WTC11 (cell line): Measurements from ENCODE around the gene BMPR2. TPM values are rescaled to one million over a fixed set of nuclear protein-coding genes. Genes with fewer than 3 reads are reported as not detected.

Source experiments
- ATAC-seq: fragments of 200-7000 bp; cut with Tn5 transposase; 2 replicates; pipeline ENCODE4 v1.10.0; 2021; ENCODE audit warnings: mild to moderate bottlenecking, moderate library complexity
- CTCF ChIA-PET: fragments of 300-600 bp; sonication (Branson Sonifier 250); formaldehyde crosslinking; loops from one replicate; lab custom pipeline; 2021; ENCODE audit warnings: antibody characterized with exemption; lab: Charles Lee
- POLR2A ChIA-PET: fragments of 350-600 bp; sonication (Branson Sonifier 250); formaldehyde crosslinking; loops from one replicate; lab custom pipeline; 2021; ENCODE audit warnings: antibody characterized with exemption; lab: Charles Lee
- DNase-seq: peaks from one replicate; pipeline ENCODE4 v3.0.0; 2021; ENCODE audit warnings: low spot score
- H3K27ac Mint-ChIP-seq: 2 replicates; pipeline ENCODE4 v1.8.0; 2021; ENCODE audit warnings: mixed read lengths
- H3K27me3 Mint-ChIP-seq: 2 replicates; pipeline ENCODE4 v1.8.0; 2021; ENCODE audit warnings: low read depth, mild to moderate bottlenecking, moderate library complexity, mixed read lengths
- H3K36me3 Mint-ChIP-seq: 2 replicates; pipeline ENCODE4 v1.8.0; 2021; ENCODE audit warnings: mixed read lengths
- H3K4me1 Mint-ChIP-seq: 2 replicates; pipeline ENCODE4 v1.8.0; 2022; ENCODE audit warnings: mixed read lengths
- H3K4me3 Mint-ChIP-seq: 2 replicates; pipeline ENCODE4 v1.8.0; 2021; ENCODE audit warnings: mild to moderate bottlenecking, moderate library complexity, mixed read lengths
- H3K9me3 Mint-ChIP-seq: 2 replicates; pipeline ENCODE4 v1.8.0; 2021; ENCODE audit warnings: mixed read lengths
- CTCF ChIP-seq: fragments of 200-600 bp; IDR thresholded peaks from 2 replicates; pipeline ENCODE4 v1.8.0; 2022; ENCODE audit warnings: antibody characterized with exemption
- E2F4 ChIP-seq: sonication (generic); formaldehyde crosslinking; IDR thresholded peaks from 2 replicates; pipeline ENCODE4 v1.8.1; 2022; ENCODE audit warnings: low read depth, mild to moderate bottlenecking, moderate library complexity, missing genetic modification reagents, borderline replicate concordance
- ETV6 ChIP-seq: sonication (generic); formaldehyde crosslinking; IDR thresholded peaks from 2 replicates; pipeline ENCODE4 v1.8.1; 2022; ENCODE audit warnings: mild to moderate bottlenecking, missing genetic modification reagents
- FOXP1 ChIP-seq: sonication (generic); formaldehyde crosslinking; IDR thresholded peaks from 2 replicates; pipeline ENCODE4 v1.8.0; 2022; ENCODE audit warnings: missing genetic modification reagents, mild to moderate bottlenecking, moderate library complexity, borderline replicate concordance
- FOXP4 ChIP-seq: sonication (generic); formaldehyde crosslinking; IDR thresholded peaks from 2 replicates; pipeline ENCODE4 v1.8.0; 2022; ENCODE audit warnings: mild to moderate bottlenecking, missing genetic modification reagents
- GRHL2 ChIP-seq: fragments of 250-450 bp; sonication (Bioruptor Pico); IDR thresholded peaks from 2 replicates; pipeline ENCODE4 v1.8.0; 2022; ENCODE audit warnings: mild to moderate bottlenecking, moderate library complexity; ENCODE audit not compliant: insufficient replicate concordance, severe bottlenecking
- GTF2I ChIP-seq: fragments of 250-450 bp; sonication (Bioruptor Pico); conservative IDR thresholded peaks from 2 replicates; pipeline ENCODE4 v1.4.0; 2021; ENCODE audit warnings: mild to moderate bottlenecking
- HMGXB4 ChIP-seq: sonication (generic); formaldehyde crosslinking; IDR thresholded peaks from 2 replicates; pipeline ENCODE4 v1.8.1; 2023; ENCODE audit warnings: mild to moderate bottlenecking, moderate library complexity, missing genetic modification reagents
- JUN ChIP-seq: sonication (generic); formaldehyde crosslinking; IDR thresholded peaks from 2 replicates; pipeline ENCODE4 v1.8.0; 2023; ENCODE audit warnings: mild to moderate bottlenecking, missing genetic modification reagents
- NR1H2 ChIP-seq: sonication (generic); formaldehyde crosslinking; IDR thresholded peaks from 2 replicates; pipeline ENCODE4 v1.9.0; 2021; ENCODE audit warnings: mild to moderate bottlenecking, moderate library complexity, missing genetic modification reagents
- RORB ChIP-seq: fragments of 250-450 bp; sonication (Bioruptor Pico); IDR thresholded peaks from 2 replicates; pipeline ENCODE4 v1.9.0; 2021; ENCODE audit warnings: mild to moderate bottlenecking
- TEAD1 ChIP-seq: sonication (generic); formaldehyde crosslinking; IDR thresholded peaks from 2 replicates; pipeline ENCODE4 v1.8.0; 2022; ENCODE audit warnings: mild to moderate bottlenecking, missing genetic modification reagents
- USF2 ChIP-seq: sonication (generic); formaldehyde crosslinking; IDR thresholded peaks from 2 replicates; pipeline ENCODE4 v1.8.1; 2023; ENCODE audit warnings: mild to moderate bottlenecking, missing genetic modification reagents, moderate library complexity
- ZNF317 ChIP-seq: sonication (generic); formaldehyde crosslinking; IDR thresholded peaks from 2 replicates; pipeline ENCODE4 v1.8.1; 2023; ENCODE audit warnings: low read depth, mild to moderate bottlenecking, moderate library complexity, missing genetic modification reagents, borderline replicate concordance
- total RNA-seq: library from RNA; stranded (reverse); gene quantifications from 3 replicates; pipeline ENCODE4 v1.2.3, GENCODE V29; 2021

Gene BMPR2
- total RNA-seq, 1 experiment from 2014 or later: 22.1 TPM

- H3K27ac Mint-ChIP-seq: no peak overlapping the region
These were observed 39.0 kb upstream of the BMPR2 start for GRCh38 chr2:202337151-202337550.

GRCh38 chr2:202337706-202338346, 38.3 kb upstream of the BMPR2 start:
- ChIA-PET POLR2A (no interaction called here), CTCF (no interaction called here)
- no peaks in the 10 kb centered on the region for H3K36me3 Mint-ChIP-seq
- ATAC-seq: no peak
- H3K27me3 Mint-ChIP-seq: no peaks in the 10 kb centered on the region
- no peak overlapping the region for H3K27ac Mint-ChIP-seq
- no peak overlapping the region for H3K4me3 Mint-ChIP-seq
- H3K4me1 Mint-ChIP-seq: no peaks in the 10 kb centered on the region
- no peaks in the 10 kb centered on the region for H3K9me3 Mint-ChIP-seq
- DNase-seq: no peak
- no peak for TF ChIP-seq NR1H2
- no peak for TF ChIP-seq GTF2I (CRISPR knock-in tag)
- no peak for TF ChIP-seq RORB (CRISPR knock-in tag)
- TF ChIP-seq FOXP1 (CRISPR knock-in tag): no peak
- no peak for TF ChIP-seq TEAD1 (CRISPR knock-in tag)
- no peak for TF ChIP-seq GRHL2 (CRISPR knock-in tag)

More at GRCh38 chr2:202337151-202337550, 39.0 kb upstream of the BMPR2 start:
- ATAC-seq (no peak), DNase-seq (no peak)
- H3K9me3 Mint-ChIP-seq: no peaks in the 10 kb centered on the region
- ChIA-PET CTCF (no interaction called here), POLR2A (no interaction called here)
- H3K27me3 Mint-ChIP-seq: no peaks in the 10 kb centered on the region
- H3K4me1 Mint-ChIP-seq: no peaks in the 10 kb centered on the region
- H3K36me3 Mint-ChIP-seq: no peaks in the 10 kb centered on the region
- no peak overlapping the region for H3K4me3 Mint-ChIP-seq
- TF ChIP-seq HMGXB4 (no peak), JUN (CRISPR knock-in tag) (no peak), FOXP4 (CRISPR knock-in tag) (no peak), USF2 (CRISPR knock-in tag) (no peak), ETV6 (CRISPR knock-in tag) (no peak), E2F4 (CRISPR knock-in tag) (no peak), NR1H2 (no peak), ZNF317 (CRISPR knock-in tag) (no peak), CTCF (no peak)
